OCI-M2 (cell line): ENCODE measurements around the gene DNAJB6.
"Not testable (repeated sequence)": the region's sequence is repeated elsewhere in the genome, so short reads cannot be mapped to it uniquely, and the experiment has no call there.

Experiments
- DNase-seq: peaks from one replicate; lab custom pipeline; 2025; ENCODE audit not compliant: unreplicated experiment; lab: John Stamatoyannopoulos, UW

DNAJB6 gene

GRCh38 chr7:157438121-157439025 is 101.6 kb downstream of the DNAJB6 start:
- DNase-seq = no peak

- no peak for DNase-seq
Measured at GRCh38 chr7:157439149-157439548, 102.3 kb downstream of the DNAJB6 start.

DNA sequence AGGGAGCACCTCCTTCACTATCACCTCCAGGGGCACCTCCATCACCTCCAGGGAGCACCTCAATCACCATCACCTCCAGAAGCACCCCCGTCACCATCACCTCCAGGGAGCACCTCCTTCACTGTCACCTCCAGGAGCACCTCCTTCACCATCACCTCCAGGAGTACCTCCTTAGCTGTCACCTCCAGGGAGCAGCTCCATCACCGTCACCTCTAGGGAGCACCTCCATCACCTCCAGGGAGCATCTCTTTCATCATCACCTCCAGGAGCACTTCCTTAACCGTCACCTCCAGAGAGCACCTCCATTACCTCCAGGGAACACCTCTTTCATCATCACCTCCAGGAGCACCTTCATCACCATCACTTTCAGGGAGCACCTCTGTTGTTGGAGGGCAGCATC is 103.0 kb downstream of the DNAJB6 start:
- no peak for DNase-seq

GRCh38 chr7:157440346-157441022 is 103.7 kb downstream of the DNAJB6 start:
- no peak for DNase-seq

DNA sequence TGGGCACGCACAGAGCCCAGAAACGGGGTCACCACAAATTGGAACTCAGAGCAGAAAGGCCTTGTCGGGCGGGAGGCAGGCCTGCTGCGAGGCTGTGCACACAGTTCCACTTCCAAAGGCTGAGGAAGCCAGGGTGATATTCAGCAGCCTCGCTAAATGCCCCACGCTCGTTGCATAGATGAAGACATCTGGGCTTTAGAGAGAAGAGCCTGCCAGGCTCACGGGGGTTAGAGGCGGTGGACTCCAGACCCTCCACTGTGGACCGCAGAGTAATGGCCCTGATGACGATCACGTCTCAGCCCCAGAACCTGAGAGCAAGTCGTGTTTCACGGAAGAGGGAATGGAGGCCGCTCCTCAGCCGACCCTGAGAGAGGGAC is 104.2 kb downstream of the DNAJB6 start:
- DNase-seq = no peak

DNA sequence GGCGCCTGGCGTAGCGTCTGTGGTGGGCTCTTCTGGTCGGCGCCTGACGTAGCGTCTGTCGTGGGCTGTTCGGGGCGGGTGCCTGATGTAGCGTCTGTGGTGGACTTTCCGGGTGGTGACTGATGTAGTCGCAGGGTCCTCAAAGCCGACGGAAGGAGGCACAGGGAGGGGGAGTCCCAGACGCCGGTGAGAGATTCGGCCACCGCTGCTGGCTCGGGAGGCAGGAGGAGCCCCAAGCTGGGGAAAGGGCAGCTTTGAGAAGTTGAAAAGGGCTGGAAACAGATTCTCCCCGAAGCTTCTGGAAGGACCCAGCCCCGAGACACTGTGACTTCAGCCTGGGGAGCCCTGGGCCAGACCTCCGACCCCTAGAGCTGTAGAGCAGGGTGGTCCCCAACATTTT is 105.7 kb downstream of the DNAJB6 start:
- no peak for DNase-seq

- no peak for DNase-seq
Measured at GRCh38 chr7:157442993-157443831, 106.4 kb downstream of the DNAJB6 start.

GRCh38 chr7:157444011-157444842 is 107.4 kb downstream of the DNAJB6 start:
- DNase-seq = no peak

GRCh38 chr7:157444843-157445135 is 108.0 kb downstream of the DNAJB6 start:
- DNase-seq = no peak

DNA sequence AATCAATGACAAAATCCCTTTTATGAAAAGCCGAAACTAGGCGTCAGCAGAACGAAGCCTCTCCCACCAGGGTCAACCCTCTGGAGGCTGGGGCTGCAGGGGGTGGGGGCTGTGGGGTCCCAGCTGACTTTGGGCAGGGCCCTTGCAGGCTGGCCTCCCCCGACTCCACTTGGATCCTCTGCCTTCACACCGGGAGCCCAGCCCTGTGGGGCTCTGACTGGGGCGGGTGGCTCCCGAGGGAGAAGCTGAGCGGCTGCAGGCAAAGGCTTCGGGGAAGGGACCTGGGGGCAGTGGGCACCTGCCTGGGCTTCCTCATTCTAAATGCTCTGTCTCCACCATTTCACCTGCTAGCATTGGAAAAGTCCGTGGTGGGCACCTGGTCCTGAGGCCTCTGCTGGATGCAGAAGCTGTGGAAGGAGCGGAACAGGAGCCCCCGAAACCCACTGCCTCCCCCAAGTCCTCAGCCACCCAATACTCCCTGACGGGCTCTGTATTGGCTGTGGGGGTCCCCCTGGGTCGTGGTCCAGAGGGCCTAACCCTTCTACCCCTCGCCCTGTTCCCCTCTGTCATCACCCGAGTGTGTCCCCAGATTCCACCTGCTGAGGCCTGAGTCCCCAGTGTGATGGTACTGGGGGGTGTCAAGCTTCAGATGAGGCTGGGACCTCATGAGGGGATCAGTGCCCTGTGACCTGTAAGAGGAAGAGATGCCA is 108.6 kb downstream of the DNAJB6 start:
- no peak for DNase-seq

- DNase-seq = no peak
Measured at GRCh38 chr7:157445956-157446295, 109.1 kb downstream of the DNAJB6 start.

- DNase-seq = no peak
Measured at GRCh38 chr7:157446322-157446721, 109.5 kb downstream of the DNAJB6 start.

DNA sequence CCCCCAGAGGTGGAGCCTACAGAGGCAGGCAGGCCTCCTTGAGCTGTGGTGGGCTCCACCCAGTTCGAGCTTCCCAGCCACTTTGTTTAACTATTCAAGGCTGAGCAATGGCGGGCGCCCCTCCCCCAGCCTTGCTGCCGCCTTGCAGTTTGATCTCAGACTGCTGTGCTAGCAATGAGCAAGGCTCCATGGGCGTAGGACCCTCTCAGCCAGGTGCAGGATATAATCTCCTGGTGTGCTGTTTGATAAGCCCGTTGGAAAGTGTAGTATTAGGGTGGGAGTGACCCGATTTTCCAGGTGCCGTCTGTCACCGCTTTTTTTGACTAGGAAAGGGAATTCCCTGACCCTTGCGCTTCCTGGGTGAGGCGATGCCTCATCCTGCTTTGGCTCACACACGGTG is 117.2 kb downstream of the DNAJB6 start:
- not testable (repeated sequence) for DNase-seq

DNA sequence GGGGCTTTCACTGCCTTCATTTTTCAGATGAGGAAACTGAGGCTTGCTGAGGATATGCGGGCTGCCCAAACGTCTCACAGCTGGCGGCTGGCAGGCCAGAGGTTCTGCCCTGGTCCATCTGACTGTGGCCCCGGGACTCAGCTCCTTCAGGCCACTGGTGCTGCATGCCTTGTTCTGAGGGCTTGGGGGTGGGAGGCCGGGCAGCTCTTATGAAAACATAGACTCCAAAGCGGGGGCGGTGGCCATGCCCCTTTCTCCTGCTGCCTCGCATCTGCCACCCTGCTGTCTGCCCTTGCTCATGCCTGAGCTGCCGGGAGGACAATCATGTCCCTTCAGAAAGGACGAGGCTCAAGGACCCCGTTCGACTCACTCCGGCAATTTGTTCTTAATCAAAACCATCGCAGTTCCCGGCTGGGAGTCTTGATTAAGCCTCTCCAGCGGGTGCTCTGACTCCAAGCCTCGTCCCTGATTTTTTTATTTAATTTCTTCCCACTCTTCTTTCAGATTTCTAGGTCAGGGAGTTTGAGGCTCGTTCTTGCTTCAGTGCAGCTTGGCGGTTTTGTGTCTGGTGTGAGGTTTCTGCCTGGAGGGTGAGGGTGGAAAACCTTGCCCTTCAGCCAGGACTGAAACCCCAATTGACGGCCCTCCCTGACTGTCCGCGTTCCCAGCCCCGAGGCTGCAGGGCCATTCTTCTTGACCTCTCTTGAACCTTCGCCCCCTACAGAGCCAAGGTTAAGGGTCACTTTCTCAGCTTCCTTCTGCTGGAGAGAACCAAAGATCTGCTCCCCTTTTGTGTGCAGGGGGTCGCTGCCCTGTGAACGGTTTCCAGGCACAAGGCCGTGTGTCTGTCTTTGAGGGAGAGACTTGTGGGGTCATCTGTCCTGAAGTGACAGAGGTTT is 120.8 kb downstream of the DNAJB6 start:
- DNase-seq = no peak

GRCh38 chr7:157458254-157458633 is 121.4 kb downstream of the DNAJB6 start:
- no peak for DNase-seq

GRCh38 chr7:157459966-157460365 is 123.2 kb downstream of the DNAJB6 start:
- DNase-seq = no peak

DNA sequence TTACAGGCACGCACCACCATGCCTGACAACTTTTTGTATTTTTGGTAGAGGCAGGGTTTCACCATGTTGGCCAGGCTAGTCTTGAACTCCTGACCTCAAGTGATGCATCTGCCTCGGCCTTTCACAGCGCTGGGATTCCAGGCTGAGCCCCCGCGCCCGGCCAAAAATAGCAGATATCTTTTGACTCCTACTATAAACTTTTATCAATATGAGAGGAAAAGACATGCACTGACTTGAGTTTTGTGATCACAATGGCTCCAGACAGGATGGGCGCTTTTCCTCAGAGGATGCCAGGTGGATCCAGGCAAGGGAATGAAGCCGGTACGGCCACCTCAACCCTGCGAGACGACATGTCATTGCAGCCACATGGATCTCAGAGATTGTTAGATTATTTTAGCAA is 123.9 kb downstream of the DNAJB6 start:
- no peak for DNase-seq

GRCh38 chr7:157461573-157462418 is 125.0 kb downstream of the DNAJB6 start:
- no peak for DNase-seq

DNA sequence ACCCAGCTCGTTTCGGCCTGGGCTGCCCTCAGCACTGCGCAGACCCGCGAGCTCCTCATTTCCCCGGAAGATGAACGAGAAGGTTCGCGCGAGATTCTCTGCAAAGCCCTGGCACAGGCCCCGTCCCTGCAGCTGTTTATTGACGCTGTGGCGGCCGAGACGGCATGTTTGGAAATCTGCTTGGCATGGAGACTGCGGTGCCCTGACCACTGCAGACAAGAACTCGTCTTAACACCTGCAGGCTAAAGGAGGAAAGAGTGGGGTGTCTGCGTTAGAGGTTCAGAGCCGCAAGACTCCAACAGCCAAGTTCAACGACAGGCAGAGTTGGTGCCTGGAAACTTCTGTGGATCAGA is 125.6 kb downstream of the DNAJB6 start:
- no peak for DNase-seq
